K562 (cell line): ENCODE results near the gene HEMK1. TPM values are rescaled to one million over a fixed set of nuclear protein-coding genes. Genes with fewer than 3 reads are reported as not detected.

Experiments
- ATAC-seq: fragments of 200-7000 bp; cut with Tn5 transposase; 3 replicates; pipeline ENCODE4 v1.9.1; 2020; ENCODE audit warnings: moderate library complexity
- BruUV-seq: library from RNA; stranded (reverse); fragments of 400-500 nt; replicated peaks from 2 replicates; lab custom pipeline; 2021; lab: Mats Ljungman, UMichigan
- CTCF ChIA-PET: fragments of 300-600 bp; formaldehyde crosslinking; extraction: SDS; loops from one replicate; lab custom pipeline; 2021; ENCODE audit warnings: low intra/inter-chr PET ratio; lab: Yijun Ruan, JAX
- POLR2A ChIA-PET: fragments of 300-600, 350-650 bp; sonication (Branson Sonifier 250); formaldehyde crosslinking; extraction: SDS; loops from one replicate; lab custom pipeline; 2021; ENCODE audit warnings: antibody characterized with exemption, inconsistent platforms; lab: Yijun Ruan, JAX
- DNase-seq, 4 experiments: peaks; one replicate each; pipeline versions ENCODE4 v3.0.0 to v3.0.0-alpha.2; 2011 to 2018; ENCODE audit warnings: low spot score in 3 of 4, mixed read lengths in 3 of 4; ENCODE audit errors: extremely low read depth in 1 of 4
- FAIRE-seq: peaks from 2 replicates; lab custom pipeline; 2011; peaks lifted over from hg19 to GRCh38; lab: Jason Lieb, UNC
- H2AFZ ChIP-seq: 2 replicates; pipeline ENCODE4 v1.6.0; 2011; ENCODE audit warnings: low read depth, low read length, control low read depth, inconsistent platforms
- H3K27ac ChIP-seq: fragments of 200-600 bp; 3 replicates; pipeline ENCODE4 v1.8.0; 2011; ENCODE audit warnings: low read depth, mild to moderate bottlenecking, control low read depth, inconsistent platforms, low read length, moderate library complexity, mixed read lengths; ENCODE audit errors: extremely low read depth
- H3K27me3 ChIP-seq, 2 experiments: fragments of 300-600 bp in 1 of 2; 2 replicates in 1 of 2; 3 replicates in 1 of 2; pipeline versions ENCODE4 v1.6.0 to v1.8.0; 2011; ENCODE audit warnings: inconsistent platforms in 2 of 2, low read length in 2 of 2, mild to moderate bottlenecking in 1 of 2, mixed read lengths in 1 of 2, moderate library complexity in 1 of 2; ENCODE audit not compliant: control insufficient read depth in 2 of 2, insufficient read depth in 2 of 2
- H3K36me3 ChIP-seq: fragments of 300-600 bp; 3 replicates; pipeline ENCODE4 v1.8.0; 2011; ENCODE audit warnings: mild to moderate bottlenecking, low read length, inconsistent platforms; ENCODE audit not compliant: control insufficient read depth, insufficient read depth
- H3K4me1 ChIP-seq, 2 experiments: fragments of 200-600 bp in 1 of 2; replicated peaks in 1 of 2; 2 replicates in 1 of 2; 3 replicates in 1 of 2; pipeline versions ENCODE4 v1.5.1 to v1.8.0; 2011; ENCODE audit warnings: inconsistent platforms in 2 of 2, low read length in 2 of 2, mild to moderate bottlenecking in 1 of 2, mixed read lengths in 1 of 2, moderate library complexity in 1 of 2; ENCODE audit not compliant: control insufficient read depth in 2 of 2, insufficient read depth in 2 of 2
- H3K4me2 ChIP-seq: 2 replicates; pipeline ENCODE4 v1.6.1; 2011; ENCODE audit warnings: low read length, control low read depth, inconsistent platforms, mixed read lengths; ENCODE audit not compliant: insufficient read depth
- H3K4me3 ChIP-seq: fragments of 200-600 bp; sonication (generic), shearing (Covaris generic); 2 replicates; pipeline ENCODE4 v1.5.1; 2016; ENCODE audit warnings: control low read depth, inconsistent platforms
- H3K79me2 ChIP-seq: fragments of 200-600 bp; 3 replicates; pipeline ENCODE4 v1.8.0; 2011; ENCODE audit warnings: low read length, inconsistent platforms; ENCODE audit not compliant: control insufficient read depth, insufficient read depth
- H3K9ac ChIP-seq, 2 experiments: 2 replicates each; pipeline versions ENCODE4 v1.6.0 to v1.6.1; 2011; ENCODE audit warnings: low read depth in 2 of 2, low read length in 2 of 2, control low read depth in 1 of 2, inconsistent platforms in 1 of 2, mild to moderate bottlenecking in 1 of 2, mixed read lengths in 1 of 2; ENCODE audit not compliant: insufficient read depth in 1 of 2
- H3K9me1 ChIP-seq: one replicate; pipeline ENCODE4 v1.6.0; 2011; ENCODE audit warnings: inconsistent platforms, mild to moderate bottlenecking, low read length, moderate library complexity; ENCODE audit not compliant: control insufficient read depth, insufficient read depth
- H3K9me3 ChIP-seq: replicated peaks from 2 replicates; pipeline ENCODE4 v1.5.1; 2011; ENCODE audit warnings: low read depth, low read length, inconsistent platforms; ENCODE audit not compliant: control insufficient read depth, insufficient read depth
- H4K20me1 ChIP-seq: replicated peaks from 2 replicates; pipeline ENCODE4 v1.6.1; 2011; ENCODE audit warnings: low read length, inconsistent platforms, mixed read lengths; ENCODE audit not compliant: control insufficient read depth, insufficient read depth
- ARID4B ChIP-seq: sonication (generic); formaldehyde crosslinking; IDR thresholded peaks from 2 replicates; pipeline ENCODE4 v1.8.0; 2022; ENCODE audit warnings: mild to moderate bottlenecking, missing genetic modification reagents
- EHMT2 ChIP-seq: fragments of 450-650 bp; IDR thresholded peaks from 2 replicates; pipeline ENCODE4 v1.6.1; 2018; ENCODE audit warnings: antibody characterized with exemption
- FOSL1 ChIP-seq: fragments of 200-800 bp; sonication (Bioruptor generic); conservative IDR thresholded peaks from 2 replicates; pipeline ENCODE4 v1.6.1; 2016; ENCODE audit warnings: missing genetic modification characterization, missing compliant biosample characterization
- HDAC1 ChIP-seq, 2 experiments: fragments of 450-650 bp; IDR thresholded peaks; 2 replicates each; pipeline ENCODE4 v1.6.1; 2016 to 2017; ENCODE audit warnings: inconsistent platforms in 1 of 2, mild to moderate bottlenecking in 1 of 2, moderate library complexity in 1 of 2
- NUFIP1 ChIP-seq: fragments of 450-650 bp; IDR thresholded peaks from 2 replicates; pipeline ENCODE4 v1.6.1; 2018; ENCODE audit not compliant: partially characterized antibody
- RB1 ChIP-seq: fragments of 450-650 bp; IDR thresholded peaks from 2 replicates; pipeline ENCODE4 v1.6.1; 2017; ENCODE audit warnings: low read depth, mild to moderate bottlenecking
- STAT6 ChIP-seq: sonication (generic); formaldehyde crosslinking; IDR thresholded peaks from 2 replicates; pipeline ENCODE4 v1.8.1; 2023; ENCODE audit warnings: mild to moderate bottlenecking, missing genetic modification reagents
- TEAD2 ChIP-seq: fragments of 450-650 bp; IDR thresholded peaks from 2 replicates; pipeline ENCODE4 v1.6.1; 2016; ENCODE audit warnings: missing genetic modification characterization, control low read depth, missing compliant biosample characterization
- XRCC4 ChIP-seq: IDR thresholded peaks from one replicate; pipeline ENCODE4 v1.6.1; 2011; ENCODE audit not compliant: insufficient read depth, insufficient read length; ENCODE audit errors: extremely low read depth
- ZZZ3 ChIP-seq: fragments of 450-650 bp; IDR thresholded peaks from 2 replicates; pipeline ENCODE4 v1.6.1; 2016; ENCODE audit warnings: antibody characterized with exemption, mild to moderate bottlenecking, moderate library complexity
- WGBS: fragments of 100-300 bp; shearing (Covaris generic); methylation state at CpG from one replicate; pipeline ENCODE4 v1.1.6; 2016; ENCODE audit warnings: low coverage, mixed read lengths; ENCODE audit not compliant: insufficient coverage; ENCODE audit errors: missing lambda C conversion rate; 5-methylcytosine and 5-hydroxymethylcytosine counted together
- in situ Hi-C: fragments of 300-500 bp; cut with MboI; formaldehyde crosslinking; loops from 4 replicates; pipeline ENCODE4 v1.15.0; 2018; ENCODE audit warnings: inconsistent platforms, mixed read lengths
- intact Hi-C: fragments of 100-400 bp; cut with micrococcal nuclease; formaldehyde crosslinking; loops from 2 replicates; pipeline ENCODE4 v1.14.2; 2022
- polyA plus RNA-seq, 8 experiments: library from polyadenylated mRNA; depleted of rRNA in 4 of 8; stranded (reverse) in 5 of 8; unstranded in 3 of 8; fragments of >200 nt; fragmentation: Nextera tagmentation in 2 of 8; fragmentation: Illumina TruSeq in 1 of 8; extraction: Ambion mirVana in 2 of 8; extraction: Trizol in 1 of 8; gene quantifications; 2 replicates each; pipeline versions ENCODE4 v1.2.1 to v1.2.3, GENCODE V29; 2011 to 2014; ENCODE audit warnings: inconsistent platforms in 1 of 8, missing spikeins in 1 of 8
- total RNA-seq, 7 experiments: library from RNA; depleted of rRNA in 6 of 7; stranded (reverse); fragments of >200 nt in 6 of 7; fragmentation: Illumina TruSeq in 2 of 7; extraction: Trizol in 2 of 7; gene quantifications; 2 replicates each; pipeline versions ENCODE4 v1.2.1 to v1.2.3, GENCODE V29; 2011 to 2021; ENCODE audit warnings: low replicate concordance in 1 of 7

Gene HEMK1
- total and polyA plus RNA-seq, 9 of the 15 experiments (the other 6 are each of a cell fraction or from before 2014, with no cell fraction given), result 2.0 to 16.8 (median 11.4) TPM

- Histone ChIP-seq H2AFZ (no peak overlapping the region), H3K79me2 (no peaks in the 10 kb centered on the region), H3K9me1 (no peaks in the 10 kb centered on the region), H3K4me2 (no peak overlapping the region), H3K27ac (no peak overlapping the region), H3K9me3 (no peaks in the 10 kb centered on the region), H3K4me1 (peaks cover 0 to 6% of the 10 kb centered on the region in 2 experiments; a peak in 2 of 5 replicates), H3K27me3 (no peaks in the 10 kb centered on the region), H3K4me3 (no peak overlapping the region), H3K36me3 (no peaks in the 10 kb centered on the region), H3K9ac (no peak overlapping the region), H4K20me1 (no peaks in the 10 kb centered on the region)
- CTCF ChIA-PET, result interaction anchor here (0.6 kb wide), 1 partner anchor 279 kb away, joined by 3 read pairs; no protein-coding TSS in a partner anchor
- TF ChIP-seq NUFIP1 (no peak), ARID4B (CRISPR knock-in tag) (no peak), XRCC4 (no peak), HDAC1 (IDR thresholded peaks at IDR 0.05) (no peak), RB1 (no peak), STAT6 (CRISPR knock-in tag) (no peak), ZZZ3 (no peak), EHMT2 (no peak), TEAD2 (tag) (no peak), FOSL1 (no peak)
- in situ Hi-C loops, result no loop called here
- no peak for ATAC-seq
- no peak for FAIRE-seq
- WGBS, result 30% methylated on average over 4 of the region's 7 CpGs
- POLR2A ChIA-PET, result no interaction called here
- intact Hi-C loops, result no loop called here
- DNase-seq, result no peak
- no TSS peak for BruUV-seq
Measured at GRCh38 chr3:50551681-50552435, 17.5 kb upstream of the HEMK1 start.
